ENCODE measurements around the gene GDF3.

- TF ChIP-seq CTCF (conservative IDR thresholded peaks at IDR 0.05; ENCODE audit: low read length) (no peak), EZH2phosphoT487 (IDR thresholded peaks at IDR 0.05; ENCODE audit: borderline replicate concordance) (no peak)
Observed at GRCh38 chr12:7678744-7679143, 16.8 kb downstream of the GDF3 start.
